HG03280 (cell line): ENCODE data around the gene IL33.

ENCODE experiments used
- ATAC-seq: cut with Tn5 transposase; IDR thresholded peaks from one replicate; pipeline ENCODE4 v1.9.1; 2021; ENCODE audit warnings: mild to moderate bottlenecking, moderate library complexity; ENCODE audit not compliant: unreplicated experiment

IL33 gene

GRCh38 chr9:6216002-6216401 lies 395 bp downstream of the IL33 start:
- no peak for ATAC-seq

GRCh38 chr9:6216951-6217350 lies 1.3 kb downstream of the IL33 start:
- ATAC-seq: no peak

- no peak for ATAC-seq
These were observed 2.5 kb downstream of the IL33 start for GRCh38 chr9:6218099-6218502.

GRCh38 chr9:6219040-6219439 lies 3.4 kb downstream of the IL33 start:
- ATAC-seq: no peak

GRCh38 chr9:6219981-6220380 lies 4.4 kb downstream of the IL33 start:
- no peak for ATAC-seq

- no peak for ATAC-seq
These were observed 9.0 kb downstream of the IL33 start for GRCh38 chr9:6224393-6225154.

GRCh38 chr9:6226696-6227095 lies 11.1 kb downstream of the IL33 start:
- ATAC-seq: no peak

- no peak for ATAC-seq
These were observed 13.6 kb downstream of the IL33 start for GRCh38 chr9:6229186-6229585.

GRCh38 chr9:6229619-6230018 lies 14.0 kb downstream of the IL33 start:
- ATAC-seq: no peak

- no peak for ATAC-seq
These were observed 14.6 kb downstream of the IL33 start for GRCh38 chr9:6230037-6230780.

- no peak for ATAC-seq
These were observed 16.8 kb downstream of the IL33 start for GRCh38 chr9:6232336-6232945.

- no peak for ATAC-seq
These were observed 18.4 kb downstream of the IL33 start for GRCh38 chr9:6234014-6234413.

GRCh38 chr9:6237267-6237666 lies 21.7 kb downstream of the IL33 start:
- no peak for ATAC-seq

GRCh38 chr9:6239048-6239461 lies 23.4 kb downstream of the IL33 start:
- ATAC-seq: no peak

GRCh38 chr9:6239694-6240093 lies 24.1 kb downstream of the IL33 start:
- no peak for ATAC-seq

GRCh38 chr9:6243746-6244145 lies 28.1 kb downstream of the IL33 start:
- ATAC-seq: no peak

- no peak for ATAC-seq
These were observed 31.7 kb downstream of the IL33 start for GRCh38 chr9:6247266-6247665.

- no peak for ATAC-seq
These were observed 53.3 kb downstream of the IL33 start for GRCh38 chr9:6268826-6269397.

- no peak for ATAC-seq
These were observed 55.3 kb downstream of the IL33 start for GRCh38 chr9:6270896-6271295.

GRCh38 chr9:6271508-6272228 lies 56.1 kb downstream of the IL33 start:
- no peak for ATAC-seq

GRCh38 chr9:6272229-6272598 lies 56.6 kb downstream of the IL33 start:
- no peak for ATAC-seq
